Stimulated activated CD4-positive, alpha-beta T cell treated with anti-CD3 and anti-CD28 coated beads, Interleukin-4, amount 100 ng/mL, for 4 hours (primary cell): Measurements from ENCODE around the gene TRIM44.
A peak's percentile ranks its signal among the peaks of the same experiment; 100 is the strongest.

Experiments
- DNase-seq, 2 experiments: peaks; one replicate each; pipeline ENCODE4 v3.0.0-alpha.2; 2020

Gene TRIM44

GRCh38 chr11:35662649-35663407 is at the start of gene TRIM44:
TRIM44 (plus strand) TSS chr11:35662775; CDS start chr11:35663112, 337 bp downstream.
- peak; percentile 82 to 87 for DNase-seq

- DNase-seq: no peak
Measured at GRCh38 chr11:35614939-35615569, 47.5 kb upstream of the TRIM44 start.

- DNase-seq: no peak
Measured at GRCh38 chr11:35615921-35616900, 46.4 kb upstream of the TRIM44 start.

- no peak for DNase-seq
Measured at GRCh38 chr11:35617316-35617686, 45.3 kb upstream of the TRIM44 start.

- peak; percentile 24 to 50 for DNase-seq
Measured at GRCh38 chr11:35617687-35618496, 44.7 kb upstream of the TRIM44 start, which contains the start of gene FJX1. FJX1 (plus strand) TSS chr11:35618460; CDS start chr11:35618637, 177 bp downstream.

- peak; percentile 28 to 29 for DNase-seq
Measured at GRCh38 chr11:35618497-35619115, 44.0 kb upstream of the TRIM44 start.

- peak in 1 of 2 experiments; percentile 32 for DNase-seq
Measured at GRCh38 chr11:35619116-35619854, 43.3 kb upstream of the TRIM44 start.

- DNase-seq: no peak
Measured at GRCh38 chr11:35619855-35620640, 42.5 kb upstream of the TRIM44 start.

- DNase-seq: no peak
Measured at GRCh38 chr11:35620795-35621194, 41.8 kb upstream of the TRIM44 start.

GRCh38 chr11:35621620-35622019 is 41.0 kb upstream of the TRIM44 start:
- DNase-seq: no peak

- no peak for DNase-seq
Measured at GRCh38 chr11:35622070-35622469, 40.5 kb upstream of the TRIM44 start.

- DNase-seq: no peak
Measured at GRCh38 chr11:35623621-35624168, 38.9 kb upstream of the TRIM44 start.

GRCh38 chr11:35624316-35624715 is 38.3 kb upstream of the TRIM44 start:
- no peak for DNase-seq

- no peak for DNase-seq
Measured at GRCh38 chr11:35624781-35625180, 37.8 kb upstream of the TRIM44 start.

GRCh38 chr11:35626501-35626900 is 36.1 kb upstream of the TRIM44 start:
- DNase-seq: no peak

- DNase-seq: no peak
Measured at GRCh38 chr11:35629511-35629910, 33.1 kb upstream of the TRIM44 start.

- no peak for DNase-seq
Measured at GRCh38 chr11:35629914-35630313, 32.7 kb upstream of the TRIM44 start.

GRCh38 chr11:35631891-35632290 is 30.7 kb upstream of the TRIM44 start:
- DNase-seq: no peak

GRCh38 chr11:35632301-35632700 is 30.3 kb upstream of the TRIM44 start:
- no peak for DNase-seq
